Endothelial cell (in vitro differentiated cells): ENCODE measurements around the gene ID1. TPM values are rescaled to one million over a fixed set of nuclear protein-coding genes. Genes with fewer than 3 reads are reported as not detected.

Experiments
- DNase-seq: peaks from one replicate; pipeline ENCODE4 v3.0.0; 2021; ENCODE audit warnings: low spot score
- H3K27ac Mint-ChIP-seq: one replicate; pipeline ENCODE4 v1.8.0; 2021; ENCODE audit warnings: mixed read lengths, inconsistent platforms; ENCODE audit not compliant: unreplicated experiment
- H3K27me3 Mint-ChIP-seq: one replicate; pipeline ENCODE4 v1.8.0; 2021; ENCODE audit warnings: mild to moderate bottlenecking, moderate library complexity, mixed read lengths, inconsistent platforms; ENCODE audit not compliant: unreplicated experiment
- H3K36me3 Mint-ChIP-seq: one replicate; pipeline ENCODE4 v1.8.0; 2021; ENCODE audit warnings: mild to moderate bottlenecking, low read depth, mixed read lengths, inconsistent platforms; ENCODE audit not compliant: unreplicated experiment
- H3K4me1 Mint-ChIP-seq: one replicate; pipeline ENCODE4 v1.8.0; 2021; ENCODE audit warnings: mild to moderate bottlenecking, mixed read lengths, inconsistent platforms; ENCODE audit not compliant: unreplicated experiment
- H3K4me3 Mint-ChIP-seq: one replicate; pipeline ENCODE4 v1.8.0; 2021; ENCODE audit warnings: mild to moderate bottlenecking, mixed read lengths, inconsistent platforms; ENCODE audit not compliant: unreplicated experiment
- H3K9me3 Mint-ChIP-seq: one replicate; pipeline ENCODE4 v1.8.0; 2021; ENCODE audit warnings: mixed read lengths, inconsistent platforms; ENCODE audit not compliant: unreplicated experiment
- CTCF ChIP-seq: fragments of 200-600 bp; sonication (generic); IDR thresholded peaks from one replicate; pipeline ENCODE4 v1.5.0; 2021; ENCODE audit warnings: antibody characterized with exemption; ENCODE audit not compliant: unreplicated experiment
- long read RNA-seq: library from polyadenylated mRNA; unstranded; transcript quantifications from one replicate; pipeline ENCODE4 v2.0.0, GENCODE V29; 2020; ENCODE audit not compliant: unreplicated experiment
- total RNA-seq: library from RNA; stranded (reverse); fragmentation: NEBNext Ultra II Directional; extraction: Animal tissue kit (Norgen Biotek cat#: 25700); gene quantifications from one replicate; pipeline ENCODE4 v1.2.1, GENCODE V29; 2021; ENCODE audit not compliant: unreplicated experiment

The ID1 gene
- 85.2 TPM for total RNA-seq
- long read RNA-seq, transcript ID1-202 (2 exons, 994 nt) = major isoform, 83 of 88 reads
- long read RNA-seq, partial matches to known transcripts = 0 of 88 reads
- long read RNA-seq, other reads (novel, unspliced or antisense) = 1 of 88 reads

- Mint-ChIP-seq H3K4me3 (peak within 1 kb of the TSS; percentile 97), H3K36me3 (no peaks in the 10 kb centered on the region), H3K4me1 (peaks cover 39% of the 10 kb centered on the region), H3K27ac (peak within 1 kb of the TSS; percentile 96), H3K9me3 (no peaks in the 10 kb centered on the region), H3K27me3 (peaks cover 22% of the 10 kb centered on the region)
- peak; percentile 92 for DNase-seq
- TF ChIP-seq CTCF = no peak
These were observed at the start of gene ID1 for GRCh38 chr20:31605031-31605901. Gene ID1, plus strand, starts transcription at chr20:31605289. Its CDS starts 99 bp downstream, at chr20:31605388.

GRCh38 chr20:31559704-31560093 lies 45.4 kb upstream of the ID1 start:
- Mint-ChIP-seq H3K27ac (peak overlapping the region; percentile 64), H3K9me3 (no peaks in the 10 kb centered on the region), H3K4me3 (no peak overlapping the region), H3K36me3 (peaks cover 33% of the 10 kb centered on the region), H3K27me3 (peaks cover 16% of the 10 kb centered on the region), H3K4me1 (no peaks in the 10 kb centered on the region)
- DNase-seq = no peak
- TF ChIP-seq CTCF = no peak

- DNase-seq = peak; percentile 78
- peaks cover 13% of the 10 kb centered on the region for H3K27me3 Mint-ChIP-seq
- H3K9me3 Mint-ChIP-seq = no peaks in the 10 kb centered on the region
- H3K4me3 Mint-ChIP-seq = no peak overlapping the region
- peak overlapping the region; percentile 64 for H3K27ac Mint-ChIP-seq
- peak; percentile 94 for TF ChIP-seq CTCF
- H3K36me3 Mint-ChIP-seq = peaks cover 28% of the 10 kb centered on the region
- no peaks in the 10 kb centered on the region for H3K4me1 Mint-ChIP-seq
These were observed 44.9 kb upstream of the ID1 start for GRCh38 chr20:31560094-31560745.

GRCh38 chr20:31560746-31561598 lies 44.1 kb upstream of the ID1 start:
- Mint-ChIP-seq H3K4me3 (no peak overlapping the region), H3K36me3 (peaks cover 25% of the 10 kb centered on the region), H3K27ac (no peak overlapping the region), H3K4me1 (no peaks in the 10 kb centered on the region), H3K9me3 (no peaks in the 10 kb centered on the region), H3K27me3 (peaks cover 14% of the 10 kb centered on the region)
- no peak for TF ChIP-seq CTCF
- no peak for DNase-seq
